Measurements from ENCODE around the gene LSM7.

- no peak for TF ChIP-seq CTCF (IDR thresholded peaks at IDR 0.05)
- TF ChIP-seq POLR2A (IDR thresholded peaks at IDR 0.05): no peak
- no peak for TF ChIP-seq EP300 (IDR thresholded peaks at IDR 0.05)
Observed at GRCh38 chr19:2286402-2287140, 41.8 kb downstream of the LSM7 start.
